IMR-90 (cell line): ENCODE data around the gene MYLK4. TPM values are rescaled to one million over a fixed set of nuclear protein-coding genes. Genes with fewer than 3 reads are reported as not detected.

ENCODE experiments used
- BHLHE40 ChIP-seq: fragments of 150-350 bp; IDR thresholded peaks from 2 replicates; pipeline ENCODE4 v1.6.1; 2016; ENCODE audit warnings: mild to moderate bottlenecking, low read depth, low read length
- CEBPB ChIP-seq: IDR thresholded peaks from 2 replicates; pipeline ENCODE4 v1.6.1; 2012; ENCODE audit warnings: low read depth, low read length, improper control_type of control experiment
- RCOR1 ChIP-seq: IDR thresholded peaks from 2 replicates; pipeline ENCODE4 v1.6.1; 2012; ENCODE audit warnings: mild to moderate bottlenecking, low read length, improper control_type of control experiment; ENCODE audit not compliant: insufficient replicate concordance
- polyA plus RNA-seq, 3 experiments: library from polyadenylated mRNA; depleted of rRNA; stranded (reverse); fragments of >200 nt; gene quantifications; 2 replicates each; pipeline ENCODE4 v1.2.3, GENCODE V29; 2012; ENCODE audit warnings: low replicate concordance in 1 of 3
- total RNA-seq: library from RNA; depleted of rRNA; stranded (reverse); fragments of >200 nt; gene quantifications from 2 replicates; pipeline ENCODE4 v1.2.3, GENCODE V29; 2012
- TF ChIP-seq, protein P1 (sequence below): fragments of 150-350 bp; IDR thresholded peaks from 2 replicates; pipeline ENCODE4 v1.6.1; 2016; ENCODE audit warnings: low read depth, mild to moderate bottlenecking, low read length, moderate library complexity, borderline replicate concordance

Gene MYLK4
- total and polyA plus RNA-seq, 2 of the 4 experiments (the other 2 are of a cell fraction): under 0.01 to 0.07 TPM

DNA sequence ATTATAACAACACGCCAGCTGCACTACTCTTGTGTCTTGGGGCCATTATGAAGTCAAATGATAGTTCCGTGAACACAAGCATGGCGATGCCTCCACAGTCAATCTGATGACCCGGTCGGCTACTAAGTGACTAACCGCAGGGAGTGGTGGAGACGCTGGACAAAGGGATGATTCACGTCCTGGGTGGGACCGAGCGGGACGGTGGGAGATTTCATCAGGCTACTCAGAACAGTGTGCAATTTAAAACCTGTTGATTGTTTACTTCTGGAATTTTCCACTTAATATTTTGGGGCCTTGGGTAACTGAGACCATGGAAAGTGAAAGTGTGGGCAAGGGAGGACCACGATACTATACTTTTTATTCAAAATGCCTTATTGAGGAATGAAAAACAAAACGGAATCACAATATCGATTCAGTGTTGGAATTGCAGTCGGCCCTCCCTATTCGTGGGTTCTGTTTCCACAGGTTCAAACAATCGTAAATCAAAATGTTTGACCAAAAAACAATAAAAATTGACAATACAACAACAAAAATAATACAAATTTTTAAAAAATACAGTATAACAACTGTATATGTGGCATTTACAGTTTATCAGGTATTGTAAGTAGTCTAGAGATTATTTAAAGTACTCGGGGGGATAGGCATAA, 66.5 kb downstream of the MYLK4 start (continued):
- TF ChIP-seq, protein P1, sequence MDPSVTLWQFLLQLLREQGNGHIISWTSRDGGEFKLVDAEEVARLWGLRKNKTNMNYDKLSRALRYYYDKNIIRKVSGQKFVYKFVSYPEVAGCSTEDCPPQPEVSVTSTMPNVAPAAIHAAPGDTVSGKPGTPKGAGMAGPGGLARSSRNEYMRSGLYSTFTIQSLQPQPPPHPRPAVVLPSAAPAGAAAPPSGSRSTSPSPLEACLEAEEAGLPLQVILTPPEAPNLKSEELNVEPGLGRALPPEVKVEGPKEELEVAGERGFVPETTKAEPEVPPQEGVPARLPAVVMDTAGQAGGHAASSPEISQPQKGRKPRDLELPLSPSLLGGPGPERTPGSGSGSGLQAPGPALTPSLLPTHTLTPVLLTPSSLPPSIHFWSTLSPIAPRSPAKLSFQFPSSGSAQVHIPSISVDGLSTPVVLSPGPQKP: no peak
- TF ChIP-seq CEBPB (no peak), BHLHE40 (no peak), RCOR1 (no peak)
